Suprapubic skin (tissue), 3 donors: Measurements from ENCODE around the gene CHST4.

Source experiments
- CTCF ChIP-seq, 2 donors: fragments of 200-600 bp in 1 of 2; fragments of 450-650 bp in 1 of 2; sonication (generic) in 1 of 2; IDR thresholded peaks; one replicate each; pipeline ENCODE4 v1.5.1; 2016 to 2019; ENCODE audit warnings: antibody characterized with exemption in 2 of 2, mild to moderate bottlenecking in 1 of 2, moderate library complexity in 1 of 2
- POLR2A ChIP-seq, 2 donors: fragments of 450-650 bp; IDR thresholded peaks; one replicate each; pipeline ENCODE4 v1.6.1; 2017; ENCODE audit warnings: antibody characterized with exemption in 2 of 2, mild to moderate bottlenecking in 2 of 2, moderate library complexity in 2 of 2

DNA sequence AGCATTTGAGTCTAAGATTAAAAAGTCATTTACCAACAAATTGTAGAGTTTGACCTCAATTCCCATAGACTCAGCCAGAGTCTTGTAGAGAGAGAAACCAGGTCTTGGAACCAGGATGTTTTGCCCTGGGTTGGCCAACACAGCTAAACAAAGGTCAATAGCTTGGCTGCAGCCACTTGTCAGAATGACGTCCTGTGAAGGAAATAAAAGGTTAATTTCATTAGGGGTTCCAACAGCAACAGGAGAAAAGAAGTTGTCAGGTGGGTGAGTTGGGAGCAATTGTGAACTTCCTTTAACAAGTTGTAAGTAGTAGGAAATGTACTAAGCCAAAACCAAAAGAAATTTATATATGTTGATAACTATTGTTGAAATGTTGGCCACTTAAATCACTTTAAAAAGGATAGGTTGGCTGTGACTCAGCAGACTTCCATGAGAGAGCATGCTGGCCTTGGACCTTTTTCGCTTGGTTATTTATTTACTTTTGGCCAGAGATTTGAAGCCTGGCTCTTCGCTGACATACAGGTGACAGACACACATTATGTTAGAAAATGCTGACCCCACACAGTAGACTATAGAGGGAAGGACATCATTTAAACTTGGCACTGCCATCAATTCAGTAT is 46.4 kb downstream of the CHST4 start:
- TF ChIP-seq CTCF (IDR thresholded peaks at IDR 0.05) (no peak), POLR2A (IDR thresholded peaks at IDR 0.05) (no peak)
